ENCODE results near the gene SPATA19.

DNA sequence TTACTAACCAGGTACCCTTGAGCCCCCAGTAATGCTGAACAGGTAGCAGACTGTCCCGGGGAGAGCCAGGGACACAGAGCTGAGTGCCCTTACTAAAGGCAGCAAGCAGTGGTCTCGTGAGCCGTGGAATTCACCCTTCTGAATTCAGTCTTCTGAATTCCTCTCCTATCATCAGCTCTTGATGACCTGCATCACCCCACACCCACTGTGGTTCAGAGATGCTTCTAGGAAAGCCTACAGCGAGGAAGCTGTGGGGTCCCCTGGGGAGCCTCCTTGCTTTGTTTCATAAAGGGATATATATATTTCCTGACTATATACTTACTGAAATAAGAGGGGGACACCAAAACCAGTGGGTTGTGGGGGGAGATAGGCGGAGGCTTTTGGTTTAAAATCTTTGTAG is 2.6 kb downstream of the SPATA19 start:
- TF ChIP-seq, protein P1, sequence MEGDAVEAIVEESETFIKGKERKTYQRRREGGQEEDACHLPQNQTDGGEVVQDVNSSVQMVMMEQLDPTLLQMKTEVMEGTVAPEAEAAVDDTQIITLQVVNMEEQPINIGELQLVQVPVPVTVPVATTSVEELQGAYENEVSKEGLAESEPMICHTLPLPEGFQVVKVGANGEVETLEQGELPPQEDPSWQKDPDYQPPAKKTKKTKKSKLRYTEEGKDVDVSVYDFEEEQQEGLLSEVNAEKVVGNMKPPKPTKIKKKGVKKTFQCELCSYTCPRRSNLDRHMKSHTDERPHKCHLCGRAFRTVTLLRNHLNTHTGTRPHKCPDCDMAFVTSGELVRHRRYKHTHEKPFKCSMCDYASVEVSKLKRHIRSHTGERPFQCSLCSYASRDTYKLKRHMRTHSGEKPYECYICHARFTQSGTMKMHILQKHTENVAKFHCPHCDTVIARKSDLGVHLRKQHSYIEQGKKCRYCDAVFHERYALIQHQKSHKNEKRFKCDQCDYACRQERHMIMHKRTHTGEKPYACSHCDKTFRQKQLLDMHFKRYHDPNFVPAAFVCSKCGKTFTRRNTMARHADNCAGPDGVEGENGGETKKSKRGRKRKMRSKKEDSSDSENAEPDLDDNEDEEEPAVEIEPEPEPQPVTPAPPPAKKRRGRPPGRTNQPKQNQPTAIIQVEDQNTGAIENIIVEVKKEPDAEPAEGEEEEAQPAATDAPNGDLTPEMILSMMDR (IDR thresholded peaks at IDR 0.05): no peak
- TF ChIP-seq POLR2A (IDR thresholded peaks at IDR 0.05): no peak
